HG03442 (cell line): Measurements from ENCODE around the gene DENND5B.
A peak's percentile ranks its signal among the peaks of the same experiment; 100 is the strongest.
"Not testable (repeated sequence)": the region's sequence is repeated elsewhere in the genome, so short reads cannot be mapped to it uniquely, and the experiment has no call there.

ENCODE experiments used
- ATAC-seq: cut with Tn5 transposase; IDR thresholded peaks from one replicate; pipeline ENCODE4 v1.9.1; 2021; ENCODE audit warnings: mild to moderate bottlenecking, moderate library complexity; ENCODE audit not compliant: unreplicated experiment

Gene DENND5B

GRCh38 chr12:31508436-31509150 is 82.3 kb downstream of the DENND5B start:
- ATAC-seq: no peak

GRCh38 chr12:31507966-31508365 is 83.0 kb downstream of the DENND5B start:
- ATAC-seq: no peak

- no peak for ATAC-seq
Observed at GRCh38 chr12:31506515-31507306, 84.2 kb downstream of the DENND5B start.

DNA sequence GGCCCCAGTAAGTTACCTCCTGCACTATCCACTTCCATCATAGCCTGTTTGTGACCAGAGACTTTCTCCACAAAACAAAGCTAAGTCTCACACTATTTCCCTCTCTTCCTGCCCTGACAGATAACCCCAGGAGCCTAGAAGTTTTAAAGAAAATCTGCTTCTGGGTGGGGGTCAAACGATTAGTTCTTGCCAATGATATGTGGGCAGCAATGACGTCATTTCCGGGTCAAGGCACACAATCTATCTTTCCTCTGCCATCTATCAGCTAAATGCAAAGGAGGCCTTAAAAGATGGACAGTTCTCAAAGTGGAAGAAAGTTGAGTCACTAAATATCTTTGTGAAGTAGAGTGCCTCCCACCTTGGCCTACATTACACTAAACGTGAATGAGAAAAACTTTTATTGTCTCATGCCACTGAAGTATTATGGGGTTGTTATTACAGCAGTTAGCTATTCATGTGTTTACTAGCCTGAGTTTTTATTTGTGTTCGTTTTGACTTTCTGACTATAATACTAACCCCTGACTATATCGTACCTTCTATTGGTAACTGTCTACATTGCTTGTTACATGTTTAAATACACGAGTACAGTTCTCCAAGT is 86.2 kb downstream of the DENND5B start:
- ATAC-seq: no peak

DNA sequence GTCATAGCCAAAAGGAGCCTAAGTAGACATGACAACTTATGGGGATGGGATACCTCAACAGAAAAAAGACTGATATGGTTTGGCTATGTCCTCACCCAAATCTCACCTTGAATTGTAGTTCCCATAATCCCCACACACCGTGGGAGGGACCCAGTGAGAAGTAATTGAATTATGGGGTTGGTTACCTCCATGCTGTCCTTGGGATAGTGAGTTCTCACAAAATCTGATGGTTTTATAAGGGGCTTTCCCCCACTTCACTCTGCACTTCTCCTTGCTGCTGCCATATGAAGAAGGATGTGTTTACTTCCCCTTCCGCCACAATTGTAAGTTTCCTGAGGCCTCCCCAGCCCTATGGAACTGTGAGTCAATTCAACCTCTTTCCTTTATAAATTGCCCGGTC is 89.9 kb downstream of the DENND5B start:
- not testable (repeated sequence) for ATAC-seq

DNA sequence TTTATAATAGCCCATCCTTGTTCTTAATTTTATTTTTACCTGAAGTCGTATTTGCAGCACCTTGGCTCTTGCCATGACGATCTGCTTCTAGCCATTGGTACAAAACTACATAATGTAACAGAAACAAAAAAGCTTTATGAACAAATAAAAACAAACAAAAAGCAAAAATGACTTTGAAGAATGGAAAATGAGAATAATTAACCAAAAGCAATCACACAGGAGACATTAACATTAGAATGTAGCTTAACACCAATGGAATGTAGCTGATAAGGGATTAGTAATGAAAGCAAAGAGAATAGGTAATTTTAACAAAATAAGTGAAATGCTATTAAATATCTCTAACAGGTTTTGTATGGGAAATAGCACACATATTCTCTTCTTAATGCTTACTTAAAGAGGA is 91.4 kb downstream of the DENND5B start:
- no peak for ATAC-seq

DNA sequence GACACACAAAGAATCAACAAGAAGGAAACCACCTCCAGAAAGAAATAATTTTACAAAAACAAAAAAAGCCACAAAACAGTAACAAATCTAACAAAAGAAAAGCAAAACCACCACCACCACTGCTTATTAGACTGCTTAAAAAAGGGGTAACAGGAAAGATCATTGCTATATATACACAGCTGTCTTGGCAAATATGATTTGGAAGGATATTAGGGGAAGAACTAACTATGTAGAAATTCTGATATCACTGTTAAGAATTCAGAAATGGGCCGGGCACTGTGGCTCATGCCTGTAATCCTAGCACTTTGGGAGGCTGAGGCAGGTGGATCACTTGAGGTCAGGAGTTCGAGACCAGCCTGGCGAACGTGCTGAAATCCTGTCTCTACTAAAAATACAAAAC is 92.5 kb downstream of the DENND5B start:
- no peak for ATAC-seq

DNA sequence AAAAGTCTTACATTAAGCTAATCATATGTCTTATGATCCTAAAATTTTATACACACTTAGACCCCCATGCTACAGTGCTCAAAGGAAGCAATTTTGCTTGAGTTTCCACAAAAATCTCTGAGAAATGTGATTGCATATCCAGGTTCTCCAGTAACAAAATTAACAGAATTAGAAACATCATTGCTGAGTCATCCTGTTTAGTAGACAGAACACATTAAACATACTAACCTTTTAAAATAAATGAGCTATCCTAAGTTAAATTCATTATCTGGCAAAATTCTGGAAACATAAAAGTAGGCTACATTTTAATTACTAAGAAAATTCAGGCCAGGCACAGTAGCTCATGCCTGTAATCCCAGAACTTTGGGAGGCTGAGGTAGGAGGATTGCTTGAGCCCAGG is 94.7 kb downstream of the DENND5B start:
- no peak for ATAC-seq

DNA sequence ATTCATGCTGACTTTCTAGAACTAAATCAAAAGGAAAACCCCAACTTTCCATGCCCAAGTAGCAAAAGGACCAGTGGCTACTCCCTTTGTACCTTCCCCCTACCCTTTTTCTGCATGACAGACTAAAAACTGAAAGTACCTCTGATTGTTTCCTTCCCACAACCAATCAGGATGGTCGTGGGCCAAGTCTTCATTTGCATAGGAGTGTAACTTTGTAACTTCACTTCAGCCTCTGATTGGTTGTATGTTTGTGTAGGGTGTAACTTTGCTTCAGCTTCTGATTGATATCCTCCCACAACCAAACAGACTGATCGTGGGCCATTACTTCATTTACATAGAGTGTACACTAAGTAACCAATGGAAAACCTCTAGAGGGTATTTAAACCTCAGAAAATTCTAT is 96.5 kb downstream of the DENND5B start:
- ATAC-seq: no peak

DNA sequence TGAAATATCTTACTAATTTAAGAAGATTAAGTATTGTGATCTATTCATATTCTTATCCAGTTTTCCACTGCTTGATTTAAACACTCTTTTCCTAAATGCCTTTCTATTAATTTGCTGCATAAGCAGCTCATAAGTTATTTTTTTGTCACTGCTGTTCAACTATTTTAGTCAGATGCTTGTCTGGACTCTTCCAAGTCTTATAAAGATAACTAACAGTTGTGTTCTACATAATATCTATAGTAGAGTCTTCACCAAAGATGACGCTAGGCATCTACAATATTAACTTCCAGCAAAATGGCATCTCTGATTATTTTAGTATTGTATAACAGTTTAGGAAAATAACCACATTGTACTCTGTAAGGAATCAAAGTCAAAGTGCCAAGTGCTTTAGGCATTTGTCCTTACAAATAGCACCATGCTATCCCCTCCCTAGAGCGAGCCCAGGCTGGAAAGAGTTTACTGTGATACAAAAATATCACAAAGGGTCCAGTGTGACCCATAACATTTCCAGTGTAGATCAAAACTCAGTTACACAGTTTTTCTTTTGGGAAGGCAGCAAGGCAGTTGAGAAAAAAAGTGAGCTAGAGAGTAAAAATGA is 98.2 kb downstream of the DENND5B start:
- no peak for ATAC-seq

DNA sequence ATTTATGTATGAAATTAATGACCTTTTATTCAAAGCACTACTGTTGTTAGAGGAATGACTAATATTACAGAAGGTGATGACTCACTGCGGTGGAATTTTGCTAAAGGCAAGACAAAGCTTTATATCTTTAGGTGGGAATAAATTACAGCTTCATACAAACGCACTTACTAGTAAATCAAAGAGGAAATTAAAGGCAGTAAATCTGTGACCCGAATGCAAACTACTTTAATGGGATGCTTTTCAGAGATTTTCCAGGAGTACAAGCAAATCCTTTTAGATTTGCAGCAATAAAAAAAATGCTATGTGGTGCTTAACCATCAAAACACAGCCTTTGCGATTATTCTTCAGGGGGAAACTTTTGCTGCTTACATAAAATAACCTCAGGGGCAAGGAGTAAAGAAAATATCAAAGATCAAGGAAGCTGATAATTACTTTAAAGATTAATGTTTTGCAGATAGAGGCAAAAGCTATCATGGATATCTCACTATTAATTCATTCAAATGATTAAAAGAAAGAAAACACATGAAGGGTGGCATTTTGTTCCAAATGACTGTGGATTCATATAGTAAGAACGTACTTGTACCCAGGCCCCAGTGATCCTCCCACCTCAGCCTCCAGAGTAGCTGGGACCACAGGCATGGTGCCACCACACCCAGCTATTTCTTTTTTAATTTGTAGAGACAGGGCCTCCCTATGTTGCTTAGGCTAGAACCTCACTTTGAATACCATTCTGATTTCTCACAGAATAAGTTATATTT is 98.9 kb downstream of the DENND5B start:
- ATAC-seq: no peak

DNA sequence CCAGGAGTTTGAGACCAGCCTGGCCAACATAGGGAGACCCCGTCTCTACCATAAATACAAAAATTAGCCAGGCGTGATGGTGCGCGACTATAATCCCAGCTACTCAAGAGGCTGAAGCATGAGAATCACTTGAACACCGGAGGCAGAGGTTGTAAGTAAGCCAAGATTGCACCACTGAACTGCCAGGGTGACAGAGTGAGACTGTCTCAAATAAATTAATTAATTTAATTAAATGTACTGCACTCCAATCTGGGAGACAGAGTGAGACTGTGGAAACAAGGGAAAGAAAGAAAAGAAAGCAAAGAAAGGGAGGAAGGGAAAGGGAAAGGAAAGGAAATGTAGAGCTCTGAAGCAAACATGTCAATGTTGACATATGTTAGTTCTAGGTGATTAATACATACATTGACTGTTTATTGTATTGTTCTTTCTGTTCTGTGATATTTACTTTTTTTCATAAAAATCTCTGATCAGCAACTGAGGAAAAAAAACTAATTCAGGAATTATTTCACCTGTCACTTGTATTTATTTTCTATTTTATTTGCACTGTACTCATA is 99.6 kb downstream of the DENND5B start:
- ATAC-seq: no peak

GRCh38 chr12:31488737-31489338 is 102.1 kb downstream of the DENND5B start:
- no peak for ATAC-seq

GRCh38 chr12:31485571-31485970 is 105.4 kb downstream of the DENND5B start:
- ATAC-seq: no peak

DNA sequence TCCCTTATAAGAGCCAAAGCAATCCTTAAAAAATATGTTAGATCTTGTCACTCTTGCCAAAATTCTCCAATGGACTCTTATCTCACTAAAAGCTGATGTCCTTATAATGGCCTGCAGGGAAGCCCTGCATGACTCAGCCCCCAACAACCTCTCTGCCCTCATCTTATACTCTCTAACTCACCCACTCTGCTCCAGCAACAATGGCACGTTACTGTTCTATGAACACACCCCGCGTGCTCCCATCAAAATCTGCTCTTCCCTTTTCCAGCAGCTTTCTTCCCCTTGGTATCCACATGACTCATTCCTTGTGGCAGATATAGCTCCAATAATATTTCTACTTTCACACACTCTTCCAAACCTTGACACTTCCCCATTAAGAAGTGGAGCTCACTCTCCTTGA is 108.1 kb downstream of the DENND5B start:
- no peak for ATAC-seq

- no peak for ATAC-seq
Observed at GRCh38 chr12:31481415-31481814, 109.5 kb downstream of the DENND5B start.

GRCh38 chr12:31479516-31480210 is 111.3 kb downstream of the DENND5B start:
- peak; percentile 37 for ATAC-seq

GRCh38 chr12:31478898-31479297 is 112.0 kb downstream of the DENND5B start:
- ATAC-seq: no peak

- ATAC-seq: no peak
Observed at GRCh38 chr12:31478425-31478824, 112.5 kb downstream of the DENND5B start.

DNA sequence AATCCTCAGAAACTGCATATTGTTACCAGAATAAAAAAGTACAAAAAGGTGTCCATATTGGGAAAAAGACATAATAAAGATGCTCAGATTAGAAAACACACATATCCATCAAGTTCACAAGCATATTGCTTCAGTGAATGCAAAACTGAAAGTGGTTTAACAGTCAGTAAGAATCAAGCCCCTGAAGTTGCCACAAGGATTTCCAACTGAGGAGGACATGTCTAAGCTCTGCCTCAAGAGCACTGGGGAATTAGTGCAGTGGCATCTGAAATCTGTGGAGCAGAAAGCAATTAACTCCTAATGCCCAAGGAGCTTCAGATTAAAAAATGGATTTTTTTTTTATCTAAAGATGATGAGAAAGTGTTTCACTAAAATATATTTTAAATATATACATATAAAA is 113.2 kb downstream of the DENND5B start:
- ATAC-seq: peak; percentile 73
